Measurements from ENCODE around the gene IL11.
A peak's percentile ranks its signal among the peaks of the same experiment; 100 is the strongest.
"Not testable (repeated sequence)": the region's sequence is repeated elsewhere in the genome, so short reads cannot be mapped to it uniquely, and the experiment has no call there.

The IL11 gene

GRCh38 chr19:55370305-55370988, at the start of gene IL11:
IL11 (minus strand) TSS chr19:55370463; CDS start chr19:55370310, 153 bp downstream.
- DNase-seq, result no peak

GRCh38 chr19:55419624-55420236, 49.5 kb upstream of the IL11 start:
- DNase-seq, result no peak

- no peak for DNase-seq
Measured at GRCh38 chr19:55419103-55419502, 48.8 kb upstream of the IL11 start.

GRCh38 chr19:55418185-55418584, 47.9 kb upstream of the IL11 start:
- peak; percentile 49 to 78 for DNase-seq

- DNase-seq, result no peak
Measured at GRCh38 chr19:55410168-55410567, 39.9 kb upstream of the IL11 start.

- DNase-seq, result not testable (repeated sequence)
Measured at GRCh38 chr19:55409179-55409578, 38.9 kb upstream of the IL11 start.

- no peak for DNase-seq
Measured at GRCh38 chr19:55408533-55408872, 38.2 kb upstream of the IL11 start.

- DNase-seq, result peak; percentile 98
Measured at GRCh38 chr19:55407800-55408532, 37.7 kb upstream of the IL11 start.

GRCh38 chr19:55407550-55407799, 37.2 kb upstream of the IL11 start, which contains the start of gene UBE2S:
UBE2S (minus strand) TSS chr19:55407788; CDS start chr19:55407589, 199 bp downstream.
- DNase-seq, result not testable (repeated sequence)

- DNase-seq, result peak in 1 of 2 donors; percentile 20
Measured at GRCh38 chr19:55406826-55407549, 36.7 kb upstream of the IL11 start.

- DNase-seq, result no peak
Measured at GRCh38 chr19:55406091-55406825, 36.0 kb upstream of the IL11 start.

- no peak for DNase-seq
Measured at GRCh38 chr19:55405638-55406037, 35.4 kb upstream of the IL11 start.

GRCh38 chr19:55402509-55402908, 32.2 kb upstream of the IL11 start:
- DNase-seq, result no peak

- DNase-seq, result not testable (repeated sequence)
Measured at GRCh38 chr19:55401390-55401789, 31.1 kb upstream of the IL11 start.

- no peak for DNase-seq
Measured at GRCh38 chr19:55400281-55401087, 30.2 kb upstream of the IL11 start.

GRCh38 chr19:55398200-55398925, 28.1 kb upstream of the IL11 start:
- peak; percentile 70 to 86 for DNase-seq

GRCh38 chr19:55392820-55393761, 22.8 kb upstream of the IL11 start:
- no peak for DNase-seq

- DNase-seq, result no peak
Measured at GRCh38 chr19:55391702-55392615, 21.7 kb upstream of the IL11 start.

GRCh38 chr19:55391191-55391670, 21.0 kb upstream of the IL11 start:
- no peak for DNase-seq

All from inflammatory macrophage treated with lipopolysaccharide for 1 hour (primary cell).